GOT3 (cell line): ENCODE measurements around the gene TKT.

Experiments used
- DNase-seq: peaks from one replicate; lab custom pipeline; 2025; ENCODE audit warnings: mixed read lengths; lab: John Stamatoyannopoulos, UW

Gene TKT

GRCh38 chr3:53225651-53226050 lies 30.2 kb downstream of the TKT start:
- DNase-seq: no peak

GRCh38 chr3:53225181-53225580 lies 30.6 kb downstream of the TKT start:
- DNase-seq: no peak

- no peak for DNase-seq
Measured at GRCh38 chr3:53224536-53224935, 31.3 kb downstream of the TKT start.

- DNase-seq: no peak
Measured at GRCh38 chr3:53224026-53224425, 31.8 kb downstream of the TKT start.

GRCh38 chr3:53223541-53223966 lies 32.3 kb downstream of the TKT start:
- DNase-seq: no peak

- no peak for DNase-seq
Measured at GRCh38 chr3:53223025-53223424, 32.8 kb downstream of the TKT start.

- no peak for DNase-seq
Measured at GRCh38 chr3:53222183-53222901, 33.5 kb downstream of the TKT start.

GRCh38 chr3:53221827-53222182 lies 34.0 kb downstream of the TKT start:
- DNase-seq: no peak

- DNase-seq: no peak
Measured at GRCh38 chr3:53221345-53221744, 34.5 kb downstream of the TKT start.

- DNase-seq: peak; percentile 39
Measured at GRCh38 chr3:53219895-53220483, 35.8 kb downstream of the TKT start.

- no peak for DNase-seq
Measured at GRCh38 chr3:53218131-53218530, 37.7 kb downstream of the TKT start.

- DNase-seq: no peak
Measured at GRCh38 chr3:53217175-53217574, 38.6 kb downstream of the TKT start.

- DNase-seq: no peak
Measured at GRCh38 chr3:53216723-53217122, 39.1 kb downstream of the TKT start.

GRCh38 chr3:53215816-53216215 lies 40.0 kb downstream of the TKT start:
- no peak for DNase-seq

GRCh38 chr3:53213276-53213675 lies 42.5 kb downstream of the TKT start:
- DNase-seq: no peak

GRCh38 chr3:53211706-53212702 lies 43.8 kb downstream of the TKT start:
- no peak for DNase-seq

GRCh38 chr3:53202331-53203015 lies 53.3 kb downstream of the TKT start:
- no peak for DNase-seq

- DNase-seq: no peak
Measured at GRCh38 chr3:53200501-53201498, 55.0 kb downstream of the TKT start.

- DNase-seq: no peak
Measured at GRCh38 chr3:53199834-53200233, 56.0 kb downstream of the TKT start.

- no peak for DNase-seq
Measured at GRCh38 chr3:53198996-53199395, 56.8 kb downstream of the TKT start.
